Measurements from ENCODE around the gene CACNA1H.

Gene CACNA1H

DNA sequence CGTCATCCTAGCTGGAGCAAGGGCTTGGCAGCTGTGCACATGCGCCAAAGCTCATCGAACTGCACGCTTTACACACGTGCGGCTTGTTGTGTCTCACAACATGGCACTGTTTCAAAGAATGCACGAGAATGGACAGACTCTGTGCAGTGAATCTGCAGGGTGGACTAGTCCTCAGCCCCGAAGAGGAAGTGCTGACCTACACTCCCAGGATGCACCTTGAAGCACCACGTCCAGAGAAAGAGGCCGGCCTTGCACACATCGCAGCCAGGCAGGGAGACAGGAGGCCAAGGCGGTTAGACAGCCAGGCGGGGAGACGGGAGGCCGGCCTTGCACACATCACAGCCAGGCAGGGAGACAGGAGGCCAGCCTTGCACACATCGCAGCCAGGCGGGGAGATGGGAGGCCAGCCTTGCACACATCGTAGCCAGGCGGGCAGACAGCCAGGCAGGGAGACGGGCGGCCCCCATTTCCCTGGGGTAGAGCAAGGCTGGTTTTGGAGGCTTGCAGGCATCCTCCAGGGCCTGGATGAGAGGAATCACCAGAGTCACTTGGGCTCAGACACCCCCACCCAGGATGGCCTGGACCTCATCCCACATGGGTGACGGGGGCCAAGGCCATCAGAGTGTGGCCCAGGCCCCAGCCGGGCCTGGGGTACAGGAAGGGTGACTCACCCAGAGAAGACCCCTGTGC lies 9.0 kb upstream of the CACNA1H start:
- no peak for DNase-seq (ENCODE audit: low spot score)

DNA sequence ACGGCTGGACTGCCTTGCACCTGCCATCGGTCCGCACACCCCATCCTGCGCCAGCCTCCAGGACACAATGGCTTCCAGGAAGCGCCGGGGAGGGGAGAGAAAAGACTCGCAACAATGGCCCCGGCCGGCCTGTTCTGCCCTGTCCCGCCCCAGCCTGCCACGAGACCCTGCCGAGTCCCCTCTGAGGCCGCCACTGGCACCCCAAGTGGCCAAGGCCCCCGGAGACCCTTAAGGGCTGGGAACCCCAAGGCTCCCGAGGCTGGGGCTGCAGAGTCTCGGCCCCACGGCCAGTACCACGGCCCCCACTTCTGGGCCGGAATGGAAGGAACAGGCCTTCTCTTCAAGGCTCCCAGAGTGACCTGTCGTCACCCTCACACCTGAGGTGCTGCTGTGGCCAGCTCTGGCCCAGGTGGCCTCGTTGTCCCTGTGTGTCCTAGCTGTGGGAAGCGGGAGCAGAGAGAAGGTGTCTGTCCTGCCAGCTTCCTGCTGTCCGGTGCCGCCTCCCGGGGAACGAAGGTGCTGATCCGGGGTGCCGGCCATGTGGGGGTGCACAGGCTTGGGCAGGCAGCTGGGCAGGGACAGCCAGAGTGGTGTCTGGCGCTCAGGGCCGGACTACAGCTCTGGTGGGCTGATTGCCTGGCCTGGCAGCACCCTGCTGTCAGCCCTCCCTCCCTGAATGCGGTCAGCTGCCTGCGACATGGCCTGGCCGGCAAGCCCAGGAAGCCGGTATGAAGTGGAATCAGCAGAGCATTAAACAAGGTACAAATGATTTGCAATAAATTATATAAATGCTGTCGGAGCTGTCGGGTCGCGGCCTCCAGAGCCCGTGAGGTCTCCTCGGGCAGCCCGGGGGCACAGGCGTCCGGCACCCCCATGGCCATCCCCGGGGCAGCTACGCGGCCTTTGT lies 8.2 kb upstream of the CACNA1H start:
- DNase-seq (ENCODE audit: low spot score): no peak

DNA sequence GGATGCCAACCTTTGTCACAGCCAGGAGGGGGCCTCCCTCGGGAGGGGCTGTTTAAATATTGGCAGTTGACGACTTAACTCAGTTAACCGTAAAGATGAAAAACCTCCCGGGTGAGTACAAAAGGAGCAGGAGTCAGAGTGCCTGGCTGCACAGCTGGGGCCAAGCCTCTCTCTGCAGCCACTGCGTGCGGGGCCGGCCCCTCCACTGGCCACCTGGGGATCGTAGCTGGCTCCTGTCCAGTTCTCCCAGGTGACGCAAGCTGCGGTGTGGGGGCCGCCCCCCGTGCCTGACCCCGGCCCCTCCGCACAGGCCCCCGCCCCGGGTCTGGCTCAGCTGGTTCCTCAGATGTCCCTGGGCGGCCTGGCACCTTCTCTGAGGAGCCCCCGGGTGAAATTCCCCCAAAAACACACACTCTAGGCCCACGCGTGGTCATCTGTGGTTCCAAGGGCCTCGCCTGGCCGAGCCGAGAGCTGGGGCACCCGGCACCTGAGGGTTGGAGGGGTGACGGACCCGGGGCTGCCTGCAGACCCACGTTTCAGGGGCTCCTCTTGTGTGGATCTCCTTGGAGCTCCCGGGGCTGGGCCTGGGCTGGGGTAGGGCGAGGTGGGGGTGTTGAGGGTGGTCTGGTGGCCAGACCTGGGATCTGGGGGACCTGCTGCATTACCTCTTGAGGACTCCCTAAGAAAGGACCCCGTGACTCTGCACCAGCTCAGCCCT lies 7.4 kb upstream of the CACNA1H start:
- no peak for DNase-seq (ENCODE audit: low spot score)

DNA sequence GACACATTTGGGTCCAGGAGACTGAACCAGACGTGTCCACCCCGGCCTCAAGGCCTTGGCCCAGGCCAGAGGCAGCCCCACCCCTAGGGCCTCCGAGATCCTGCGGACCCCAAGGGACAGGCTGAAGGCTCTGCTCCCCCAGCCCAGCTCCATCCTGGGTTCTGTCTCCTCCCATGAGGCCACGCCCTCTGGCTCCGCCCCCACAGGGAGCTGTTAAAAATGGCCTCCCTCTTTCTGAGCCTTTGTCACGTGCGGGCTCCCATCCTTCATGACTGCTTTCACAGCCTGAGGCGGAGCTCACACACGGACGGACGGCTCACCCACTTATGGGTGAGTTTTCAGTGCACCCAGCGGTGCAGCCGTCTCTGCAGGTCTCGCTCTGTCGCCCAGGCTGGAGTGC lies 6.5 kb upstream of the CACNA1H start:
- no peak for DNase-seq (ENCODE audit: low spot score)

GRCh38 chr16:1147027-1147426 lies 5.9 kb upstream of the CACNA1H start:
- no peak for DNase-seq (ENCODE audit: low spot score)

DNA sequence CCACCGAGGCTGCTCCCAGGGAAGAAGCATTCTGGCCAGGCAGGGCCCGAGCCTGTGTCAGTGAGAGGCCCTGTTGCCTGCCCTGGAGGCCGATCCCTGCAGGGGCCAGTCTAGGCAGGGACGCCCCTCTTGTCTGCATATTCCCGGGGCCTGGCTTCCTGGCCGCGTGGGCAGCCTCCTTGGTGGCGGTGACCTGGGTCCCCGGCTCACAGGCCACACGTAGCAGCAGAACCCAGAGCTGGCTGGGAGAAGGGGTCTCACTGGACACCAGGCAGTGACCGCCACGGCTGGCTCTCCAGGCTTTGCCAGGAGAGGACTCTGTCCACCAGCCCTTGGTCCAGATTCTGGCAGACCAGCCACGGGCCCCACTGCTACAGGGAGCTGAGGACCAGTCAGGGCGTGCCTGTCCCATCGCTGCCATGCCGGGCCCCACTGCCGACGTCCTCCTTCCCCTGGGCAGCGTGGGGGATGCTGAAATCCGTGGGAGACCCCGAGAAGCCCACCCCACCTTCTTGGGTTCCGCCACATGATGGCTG lies 3.7 kb upstream of the CACNA1H start:
- no peak for DNase-seq (ENCODE audit: low spot score)

- DNase-seq (ENCODE audit: low spot score): peak; percentile 39
Measured at GRCh38 chr16:1150511-1150982, 2.4 kb upstream of the CACNA1H start.

DNA sequence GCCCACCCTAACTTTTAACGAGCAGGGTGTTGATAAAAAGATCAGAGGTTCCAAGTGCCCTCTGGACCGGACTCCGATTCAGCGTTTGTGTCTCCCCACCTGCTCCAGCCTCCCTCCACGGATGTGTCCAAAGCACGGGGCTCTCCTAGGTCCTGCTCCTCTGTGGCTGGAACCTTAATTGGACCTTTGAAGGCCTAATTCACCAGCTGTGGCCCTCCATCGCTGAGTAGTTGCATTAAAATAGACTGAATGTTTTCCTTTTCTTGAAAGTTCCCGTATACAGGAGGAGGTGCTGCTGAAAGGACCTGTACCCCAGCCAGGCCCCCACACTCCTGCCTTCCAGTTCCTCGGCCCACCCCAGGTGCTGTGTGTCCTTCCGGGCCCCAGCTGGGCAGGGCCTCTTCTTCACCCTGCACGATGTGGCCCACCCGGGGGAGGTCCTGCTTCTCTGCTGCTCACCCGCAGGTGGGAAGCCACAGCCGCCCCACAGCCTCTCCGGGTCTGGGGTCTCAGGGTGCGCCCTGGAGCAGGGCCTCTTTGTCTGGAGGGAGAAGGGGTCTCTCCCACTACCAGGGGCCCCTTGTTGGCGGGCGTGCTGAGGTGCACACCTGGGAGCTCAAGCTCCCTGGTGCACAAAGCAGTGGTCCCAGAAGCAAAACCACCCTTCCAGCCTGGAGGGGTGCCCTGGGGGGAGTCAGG lies 1.3 kb upstream of the CACNA1H start:
- DNase-seq (ENCODE audit: low spot score): no peak

DNA sequence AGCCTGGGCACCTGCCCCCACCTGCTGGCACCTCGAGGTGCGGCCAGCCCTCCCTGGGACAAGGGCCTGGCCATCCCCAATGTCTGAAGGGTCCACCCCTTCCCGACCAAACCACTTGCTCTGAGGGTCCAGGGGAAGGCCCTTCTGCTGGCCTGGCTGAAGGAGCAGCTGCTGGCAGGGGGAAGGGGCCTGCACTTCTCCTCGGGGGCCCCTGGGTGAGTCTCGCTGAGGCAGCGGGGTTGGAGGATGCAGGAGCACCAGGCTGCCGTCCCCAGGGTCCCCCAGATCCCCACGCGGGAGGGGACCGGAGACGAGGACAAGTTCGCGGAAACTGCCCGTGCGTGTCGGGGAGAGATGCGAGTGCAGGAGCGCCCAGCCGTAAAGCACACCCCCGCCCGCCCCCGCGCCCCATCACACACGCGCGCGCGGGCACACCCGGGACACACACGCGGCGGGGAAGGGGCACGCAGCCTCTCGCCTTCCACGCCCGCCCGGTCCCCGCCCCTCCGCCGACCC lies 725 bp upstream of the CACNA1H start:
- no peak for DNase-seq (ENCODE audit: low spot score)

GRCh38 chr16:1153480-1154160 lies 714 bp downstream of the CACNA1H start:
- no peak for DNase-seq (ENCODE audit: low spot score)

DNA sequence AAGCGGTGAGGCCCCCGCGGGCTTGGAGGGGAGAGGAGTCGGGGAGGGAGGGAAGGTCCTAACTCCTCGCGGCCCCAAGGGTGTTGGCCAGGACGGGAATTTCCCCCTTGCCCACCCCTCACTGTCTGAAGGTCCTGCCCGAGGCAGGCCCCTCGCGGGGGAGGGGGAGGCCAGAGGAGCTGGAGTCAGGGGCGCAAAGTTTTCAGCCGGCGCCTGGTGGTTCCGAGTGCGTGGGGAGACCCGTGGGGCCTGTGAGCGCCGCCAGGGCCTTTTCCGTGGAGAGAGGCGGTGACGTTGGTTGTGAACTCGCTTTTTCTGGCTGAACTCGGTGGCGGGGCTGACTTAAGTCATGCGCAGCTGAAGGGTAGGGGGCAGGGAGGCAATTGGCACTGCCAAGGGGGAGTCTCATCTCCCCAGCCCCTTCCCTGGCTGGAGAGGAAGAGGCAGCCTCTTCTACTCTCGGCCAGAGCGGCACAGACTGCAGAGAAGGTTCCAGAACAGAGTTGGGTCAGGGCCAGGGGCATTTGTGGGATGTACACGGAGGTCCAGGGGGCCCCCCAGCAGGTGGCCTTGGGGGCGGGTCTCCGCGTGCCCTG lies 1.5 kb downstream of the CACNA1H start:
- DNase-seq (ENCODE audit: low spot score): no peak

DNA sequence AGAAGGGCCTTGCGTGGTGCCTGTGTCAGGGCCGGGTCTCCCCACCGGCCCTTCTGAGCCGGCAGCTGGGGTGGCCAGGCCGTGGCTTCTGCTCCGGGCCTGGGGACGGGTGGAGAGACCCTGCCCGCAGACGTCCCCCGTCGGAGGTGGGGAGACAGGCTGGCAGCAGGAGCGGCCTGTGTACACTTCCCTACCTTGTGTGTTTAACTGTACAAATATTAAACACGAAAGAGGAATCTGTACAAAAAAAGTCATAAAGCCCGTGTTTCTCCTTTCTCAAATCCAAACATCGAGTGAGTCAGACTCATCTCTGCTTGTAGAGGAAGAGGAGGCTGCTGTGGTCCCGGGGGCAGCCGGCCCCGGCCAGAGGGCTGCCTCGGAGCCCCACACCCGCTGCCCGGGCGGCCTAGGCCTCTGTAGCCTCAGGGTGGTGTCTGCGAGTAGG lies 2.0 kb downstream of the CACNA1H start:
- no peak for DNase-seq (ENCODE audit: low spot score)

GRCh38 chr16:1155353-1156054 lies 2.6 kb downstream of the CACNA1H start:
- DNase-seq (ENCODE audit: low spot score): no peak

DNA sequence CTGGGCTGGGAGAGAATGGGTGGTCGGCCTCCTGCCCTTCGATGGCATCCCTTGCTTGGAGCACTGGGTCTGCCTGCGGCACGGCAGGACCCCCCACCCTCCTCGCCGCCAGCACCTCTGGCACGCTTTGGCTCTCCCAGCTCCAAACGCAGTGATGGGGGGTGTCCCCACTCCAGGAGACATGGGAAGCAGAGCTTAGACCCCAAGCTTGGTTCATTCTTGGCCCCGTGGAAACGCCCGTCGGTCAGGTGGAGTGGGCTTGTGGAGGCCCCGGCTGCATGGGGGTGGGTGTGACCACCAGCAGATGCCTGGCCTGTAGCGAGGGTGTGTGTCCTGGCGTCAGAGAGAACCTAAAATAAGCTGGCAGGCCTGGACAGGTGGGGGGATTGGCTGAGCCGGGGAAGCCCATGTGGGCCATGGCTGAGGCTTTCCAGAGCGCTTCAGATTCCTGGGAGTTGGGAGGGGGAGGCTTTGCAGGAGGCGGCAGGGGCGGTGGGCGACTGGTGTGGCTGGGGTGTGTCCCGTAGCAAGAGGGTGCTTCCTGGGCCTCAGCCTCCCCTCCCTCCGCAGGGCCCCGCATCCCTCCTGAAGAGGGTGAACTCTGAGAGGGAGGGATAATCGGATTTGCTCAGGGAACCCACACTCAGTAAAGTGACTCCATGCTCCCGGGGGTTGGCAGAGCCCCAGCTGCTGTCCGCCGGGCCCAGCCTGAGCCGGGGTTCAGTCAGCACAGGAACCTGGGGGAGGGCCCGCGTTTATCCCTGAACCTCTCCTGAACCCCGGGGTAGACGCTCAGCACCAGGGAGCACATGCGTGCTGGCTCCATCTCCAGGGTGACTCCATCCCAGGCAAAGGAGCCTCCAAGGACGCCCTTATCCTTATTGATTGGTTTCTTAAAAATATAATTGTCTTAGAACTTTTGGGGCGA lies 3.4 kb downstream of the CACNA1H start:
- DNase-seq (ENCODE audit: low spot score): no peak

- no peak for DNase-seq (ENCODE audit: low spot score)
Measured at GRCh38 chr16:1156983-1157638, 4.2 kb downstream of the CACNA1H start.

DNA sequence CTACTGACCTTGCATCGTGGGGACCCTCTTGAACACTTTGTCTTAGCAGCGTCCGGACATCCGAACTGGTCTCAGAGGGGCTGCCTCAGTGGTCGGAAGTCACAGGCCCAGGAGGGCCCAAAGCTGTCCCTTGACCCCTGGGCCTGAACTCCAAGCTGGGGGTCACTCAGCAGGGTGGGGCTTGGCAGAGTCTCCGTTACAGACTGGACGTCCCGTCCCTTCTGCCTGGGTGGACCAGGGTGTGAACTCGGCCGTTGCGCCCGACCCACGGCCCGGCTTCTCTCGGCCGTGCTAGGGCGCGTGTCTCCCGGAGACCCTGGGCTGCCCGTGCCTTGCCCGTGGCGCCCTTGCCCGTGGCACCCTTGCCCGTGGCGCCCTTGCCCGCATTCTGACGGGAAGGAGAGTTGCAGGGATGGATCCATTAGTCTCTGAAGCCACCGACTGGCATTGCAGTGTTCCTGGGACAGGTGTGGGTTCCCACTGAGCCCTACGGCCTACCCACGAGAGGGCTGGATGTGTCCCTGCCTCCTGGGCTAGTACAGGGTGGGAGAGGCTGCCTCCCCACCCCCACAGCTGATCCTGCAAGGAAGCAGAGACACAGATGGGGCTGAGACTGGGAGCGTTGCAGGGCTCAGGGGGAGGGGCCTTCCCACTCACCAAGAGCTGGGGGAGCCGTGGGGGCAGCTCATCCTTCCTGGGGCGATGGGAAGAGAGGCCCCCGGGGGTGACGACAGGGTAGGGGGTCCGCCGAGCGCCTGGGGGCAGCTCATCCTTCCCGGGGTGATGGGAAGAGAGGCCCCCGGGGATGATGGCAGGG lies 4.9 kb downstream of the CACNA1H start:
- DNase-seq (ENCODE audit: low spot score): no peak

Measured in activated CD4-positive, alpha-beta T cell treated with anti-CD3 and anti-CD28 coated beads, Interleukin-2, Interleukin-4, amounts not matched to agents 100 ng/mL and 50 ng/mL, durations not matched to agents 16 hours and 8 hours (primary cell).